Suppressor macrophage treated with lipopolysaccharide for 4 hours (primary cell): ENCODE results near the gene PMVK.
"Not testable (repeated sequence)": the region's sequence is repeated elsewhere in the genome, so short reads cannot be mapped to it uniquely, and the experiment has no call there.

ENCODE experiments used
- DNase-seq: peaks from one replicate; pipeline ENCODE4 v3.0.0-alpha.2; 2020

PMVK gene

DNA sequence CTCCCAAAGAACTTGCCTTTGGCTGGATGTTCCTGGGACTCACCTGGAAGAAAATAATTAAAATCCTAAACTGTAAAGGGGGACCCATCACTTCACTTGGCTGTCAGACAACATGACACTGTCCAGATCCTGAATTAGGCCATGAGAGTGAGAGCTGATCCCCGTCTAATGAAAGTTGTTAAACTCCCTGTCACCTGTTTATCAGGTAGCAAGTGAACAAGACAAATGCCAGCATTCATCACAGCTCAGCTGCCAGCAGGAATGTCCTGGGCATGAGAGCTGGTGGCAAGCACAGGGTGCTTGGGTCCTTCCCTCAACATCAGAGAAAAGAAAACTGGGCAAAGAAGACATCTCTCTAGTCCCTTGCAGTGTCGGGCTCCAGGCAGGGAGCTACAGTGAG is 23.8 kb downstream of the PMVK start:
- no peak for DNase-seq

DNA sequence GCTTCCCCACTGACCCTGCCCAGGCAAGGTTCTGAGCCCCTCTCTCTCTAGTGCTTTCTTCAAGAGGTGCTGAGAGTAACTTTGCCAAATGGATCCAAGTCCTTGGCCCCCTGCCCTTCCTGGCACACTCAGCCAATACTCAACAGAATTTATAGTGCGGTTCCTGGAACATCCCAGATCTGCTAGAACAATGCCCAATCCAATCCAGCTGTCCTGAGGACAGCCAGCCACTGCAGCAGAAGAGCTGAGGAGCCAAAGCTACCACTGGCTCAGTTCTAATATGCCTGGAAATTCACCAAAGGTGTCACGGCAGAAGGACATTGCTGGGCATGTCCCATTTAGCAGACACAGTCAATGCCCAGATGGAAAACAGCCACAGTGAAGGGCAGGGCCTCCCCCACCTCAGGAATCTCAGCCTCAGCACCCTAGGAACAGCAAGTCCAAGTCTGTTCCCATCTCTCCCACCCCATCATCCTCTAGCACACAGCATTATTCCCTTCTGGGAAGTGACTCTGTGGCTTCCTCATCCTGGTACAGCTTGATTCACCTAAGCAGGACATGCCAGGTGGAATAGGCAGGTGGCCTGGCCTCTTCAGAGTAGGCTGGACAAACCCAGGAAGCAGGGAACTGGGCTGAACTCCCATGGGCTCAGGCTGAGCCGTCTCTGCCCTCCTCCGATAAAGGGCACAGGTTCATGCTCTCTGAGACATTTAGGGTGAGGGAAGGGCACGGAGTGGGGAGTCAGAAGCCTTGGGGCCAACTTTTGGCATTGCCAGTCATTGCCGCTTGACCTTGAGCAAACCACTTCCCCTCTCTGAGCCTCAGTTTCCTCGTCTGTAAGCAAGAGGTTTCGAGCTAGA is 24.6 kb downstream of the PMVK start:
- no peak for DNase-seq

GRCh38 chr1:154910851-154911250 is 25.7 kb downstream of the PMVK start:
- no peak for DNase-seq

DNA sequence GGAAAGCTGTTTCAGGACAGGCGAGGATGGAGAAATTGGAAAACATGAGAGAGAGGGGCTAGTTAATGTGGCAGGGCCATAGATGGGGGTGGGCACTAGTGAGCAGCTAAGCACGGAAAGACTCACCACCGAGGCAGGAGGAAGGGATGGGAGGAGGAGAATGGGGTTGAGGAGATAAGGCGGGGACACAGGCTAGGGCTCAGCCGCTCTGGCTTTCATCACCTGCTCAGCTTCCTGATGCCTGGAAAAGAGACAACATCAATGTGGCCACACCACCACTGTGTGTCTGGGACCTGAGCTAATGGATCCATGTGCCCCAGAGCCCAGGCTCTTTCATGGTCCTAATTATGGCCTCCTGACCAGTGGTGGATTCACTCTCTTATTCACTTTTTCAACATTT is 27.6 kb downstream of the PMVK start:
- no peak for DNase-seq

DNA sequence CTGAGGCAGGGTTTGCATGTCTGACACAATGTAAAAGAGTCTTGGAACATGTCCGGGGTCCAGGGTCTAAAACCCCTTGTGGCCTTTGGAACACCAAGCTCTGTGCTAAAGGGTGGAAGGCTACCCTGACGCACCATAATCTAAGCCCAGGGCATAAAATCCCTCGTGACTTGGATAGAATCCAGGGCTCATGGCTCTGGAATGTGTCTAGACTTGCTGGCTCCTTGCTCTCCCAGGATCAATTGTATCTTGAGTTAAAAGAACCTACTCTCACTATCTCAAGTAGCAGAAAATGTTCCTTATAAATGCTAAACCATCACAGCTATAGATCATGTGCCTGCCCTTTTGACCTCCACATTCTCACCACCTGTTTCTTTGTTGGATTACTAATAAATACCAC is 28.4 kb downstream of the PMVK start:
- not testable (repeated sequence) for DNase-seq

DNA sequence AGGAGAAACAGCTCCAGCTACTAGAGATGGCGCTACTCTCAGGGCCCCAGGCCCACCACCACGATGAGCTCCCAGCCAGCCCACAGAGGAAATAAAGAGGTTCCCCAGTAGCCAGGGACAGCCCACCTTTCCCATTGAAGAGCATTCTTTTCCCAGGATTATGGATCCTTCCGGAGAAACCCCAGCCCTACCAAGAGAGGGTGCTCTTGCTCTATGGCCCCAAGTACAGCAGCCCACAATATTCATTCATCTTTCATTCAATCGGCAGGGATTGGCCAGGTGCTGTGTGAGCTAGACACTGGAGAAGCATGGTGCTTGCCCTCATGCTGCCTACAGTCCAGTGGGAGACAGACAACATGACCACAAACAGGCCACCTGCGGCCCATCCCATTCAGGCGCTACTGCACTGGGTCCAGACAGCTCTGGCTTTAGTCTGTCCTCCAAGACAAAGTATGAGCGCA is 29.9 kb downstream of the PMVK start:
- DNase-seq: peak; percentile 12

GRCh38 chr1:154902938-154903566 is 33.5 kb downstream of the PMVK start:
- no peak for DNase-seq

GRCh38 chr1:154901591-154901990 is 34.9 kb downstream of the PMVK start:
- DNase-seq: no peak

DNA sequence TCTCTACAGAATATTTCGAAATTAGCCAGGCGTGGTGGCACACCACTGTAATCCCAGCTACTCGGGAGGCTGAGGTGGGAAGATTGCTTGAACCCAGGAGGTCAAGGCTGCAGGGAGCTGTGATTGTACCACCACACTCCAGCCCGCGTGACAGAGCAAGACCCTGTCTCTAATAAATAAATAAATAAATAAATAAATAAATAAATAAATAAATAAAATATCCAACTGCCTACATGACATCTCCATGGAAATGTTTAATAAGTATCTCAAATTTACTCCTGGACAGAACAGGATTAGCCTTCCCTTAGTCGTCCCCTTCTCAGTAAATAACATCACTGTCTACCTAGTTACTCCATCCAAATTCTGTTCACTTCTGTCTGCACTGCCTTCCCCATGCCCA is 37.5 kb downstream of the PMVK start:
- no peak for DNase-seq

- DNase-seq: no peak
These were observed 39.7 kb downstream of the PMVK start for GRCh38 chr1:154896771-154897286.

DNA sequence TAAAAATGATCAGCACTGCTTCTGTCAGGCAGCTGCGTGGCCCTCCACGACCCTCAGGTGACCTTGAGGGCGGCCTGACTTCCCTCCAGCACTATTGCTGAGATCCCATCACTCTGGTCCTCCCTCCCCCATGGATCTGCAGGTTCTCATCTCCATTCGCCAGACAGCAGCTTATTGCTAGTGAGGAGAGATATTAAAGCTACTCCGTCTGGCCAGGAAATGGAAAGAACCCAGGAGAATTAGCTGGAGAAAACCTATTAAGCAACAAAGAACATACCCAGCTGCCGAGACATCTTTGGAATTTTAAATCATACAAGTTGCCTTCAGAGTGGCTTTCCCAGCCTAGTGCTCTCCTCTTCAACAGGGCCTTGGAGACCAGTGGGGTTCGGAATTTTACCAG is 40.7 kb downstream of the PMVK start:
- no peak for DNase-seq

DNA sequence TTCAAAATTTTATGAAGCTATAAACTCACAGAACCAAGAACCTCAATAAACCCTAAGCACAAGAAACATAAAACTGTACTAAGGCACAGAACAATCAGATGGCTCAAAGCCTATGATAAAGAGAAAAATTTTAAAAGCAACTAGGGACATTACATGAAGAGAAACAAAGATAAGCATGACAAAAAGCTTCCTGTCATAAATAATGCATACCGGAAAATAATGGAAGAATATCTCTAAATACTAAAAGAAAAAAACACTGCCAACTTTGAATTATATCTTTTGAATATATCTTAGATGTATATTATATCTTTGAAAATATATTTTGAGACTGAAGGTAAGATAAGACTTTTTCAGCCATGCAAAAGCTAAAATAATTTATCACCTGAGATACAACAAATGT is 45.1 kb downstream of the PMVK start:
- DNase-seq: no peak

- no peak for DNase-seq
These were observed 47.8 kb downstream of the PMVK start for GRCh38 chr1:154888757-154889156.

DNA sequence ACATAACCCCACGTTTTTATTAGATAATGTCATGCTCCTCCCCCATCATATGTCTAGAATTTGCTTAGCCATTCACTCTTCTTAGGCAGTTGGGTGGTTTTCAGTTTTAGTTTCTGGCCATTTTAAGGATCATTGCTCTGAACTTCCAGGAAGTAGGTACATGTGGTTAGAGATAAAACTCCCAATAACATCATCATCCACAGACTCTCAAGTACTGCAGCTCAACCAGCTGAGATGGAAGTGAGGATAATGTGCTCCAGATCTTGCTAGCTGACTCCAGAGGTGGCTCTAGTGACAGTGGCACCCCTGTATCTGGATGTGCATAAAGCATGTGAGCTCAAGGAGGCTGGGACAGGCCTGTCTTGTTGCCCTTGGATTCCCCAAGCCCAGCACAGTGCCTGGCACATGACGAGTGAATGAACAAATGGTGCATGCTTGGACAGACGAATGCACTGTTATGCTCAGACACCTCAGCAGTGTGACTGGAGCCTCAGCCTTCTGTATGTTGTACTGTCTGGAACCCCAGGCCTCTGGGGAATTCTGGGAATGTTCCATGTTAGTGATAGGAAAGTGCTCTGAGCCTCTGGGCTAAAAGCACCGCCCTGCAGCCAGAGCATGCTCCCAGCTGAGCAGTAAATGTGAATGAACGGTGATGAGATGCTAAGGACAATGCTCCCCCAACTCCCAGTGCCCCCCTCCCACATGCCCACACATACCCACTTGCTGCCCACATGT is 50.1 kb downstream of the PMVK start:
- peak; percentile 21 for DNase-seq

DNA sequence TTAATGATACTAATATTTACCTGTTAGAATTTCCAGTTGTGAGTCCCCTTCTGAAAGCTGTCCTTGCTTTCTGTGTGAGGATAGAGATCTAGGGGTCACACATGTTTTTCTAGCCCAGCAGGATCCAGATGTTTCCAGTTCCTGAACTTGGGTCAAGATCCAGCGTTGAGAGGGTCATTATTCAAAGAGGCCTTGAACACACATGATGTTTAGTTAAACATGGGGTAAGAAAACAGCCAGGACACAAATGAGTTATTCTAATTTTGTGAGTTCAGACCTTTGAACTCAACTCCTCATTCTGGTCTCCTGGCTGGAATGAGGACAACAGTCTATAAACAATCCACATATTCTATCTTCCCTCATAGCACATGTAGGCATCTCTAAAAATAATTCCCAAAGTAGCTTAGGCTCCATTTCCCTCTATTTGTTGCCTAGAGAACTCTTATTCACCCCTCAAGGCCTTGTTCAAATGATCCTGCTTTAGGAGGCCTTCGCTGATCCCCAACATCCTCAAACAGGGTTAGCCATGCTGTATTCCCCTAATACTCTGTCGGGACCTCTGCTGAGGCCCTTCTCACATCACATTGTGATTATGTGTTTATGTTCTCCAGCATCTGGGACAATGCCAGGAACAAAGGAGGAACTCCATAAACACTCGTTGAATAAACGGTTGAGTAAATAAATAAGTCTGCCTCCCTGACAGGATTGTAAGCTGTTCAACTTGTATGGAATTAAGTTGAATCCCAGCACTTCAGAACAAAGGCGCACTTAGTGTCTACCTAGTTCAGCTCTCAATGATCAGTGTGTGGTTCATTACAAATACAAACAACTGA is 51.4 kb downstream of the PMVK start:
- no peak for DNase-seq

- no peak for DNase-seq
These were observed 52.3 kb downstream of the PMVK start for GRCh38 chr1:154883919-154884868.

DNA sequence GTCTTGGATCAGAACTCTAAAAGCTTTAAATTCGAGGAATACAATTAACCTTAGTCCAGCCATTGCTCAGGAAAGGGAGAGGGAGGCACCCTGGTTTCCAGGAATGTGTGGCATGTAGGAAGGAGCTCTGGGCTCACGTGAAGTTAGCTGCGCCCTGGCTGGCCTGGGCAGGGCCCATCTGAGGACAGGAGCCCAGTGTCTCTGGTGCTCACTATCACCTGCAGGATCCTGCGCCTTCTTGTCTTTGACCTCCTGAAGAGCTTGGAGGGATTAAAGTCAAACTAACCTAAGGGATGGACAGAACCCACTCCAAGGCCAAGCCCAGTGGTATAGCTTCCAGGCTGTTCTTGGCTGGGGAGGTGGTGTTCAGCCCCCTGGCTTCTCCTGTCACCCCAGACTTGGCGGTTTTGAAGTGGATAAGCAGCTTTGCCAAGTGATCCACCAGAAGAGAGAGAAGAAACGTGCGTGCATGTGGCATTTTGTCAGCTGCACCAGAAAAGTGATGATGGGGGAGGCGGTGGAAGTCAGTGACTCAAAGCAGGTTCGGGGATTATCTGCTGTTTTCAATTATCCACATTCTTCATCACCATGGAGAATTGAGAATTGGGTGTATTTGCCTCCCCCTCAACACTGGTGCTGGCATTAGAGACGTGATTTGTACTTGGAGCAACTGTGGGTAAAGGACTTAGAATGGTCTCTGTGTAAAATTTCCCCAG is 54.5 kb downstream of the PMVK start:
- DNase-seq: no peak

GRCh38 chr1:154880671-154881070 is 55.8 kb downstream of the PMVK start:
- no peak for DNase-seq

GRCh38 chr1:154879038-154879421 is 57.5 kb downstream of the PMVK start:
- DNase-seq: no peak

DNA sequence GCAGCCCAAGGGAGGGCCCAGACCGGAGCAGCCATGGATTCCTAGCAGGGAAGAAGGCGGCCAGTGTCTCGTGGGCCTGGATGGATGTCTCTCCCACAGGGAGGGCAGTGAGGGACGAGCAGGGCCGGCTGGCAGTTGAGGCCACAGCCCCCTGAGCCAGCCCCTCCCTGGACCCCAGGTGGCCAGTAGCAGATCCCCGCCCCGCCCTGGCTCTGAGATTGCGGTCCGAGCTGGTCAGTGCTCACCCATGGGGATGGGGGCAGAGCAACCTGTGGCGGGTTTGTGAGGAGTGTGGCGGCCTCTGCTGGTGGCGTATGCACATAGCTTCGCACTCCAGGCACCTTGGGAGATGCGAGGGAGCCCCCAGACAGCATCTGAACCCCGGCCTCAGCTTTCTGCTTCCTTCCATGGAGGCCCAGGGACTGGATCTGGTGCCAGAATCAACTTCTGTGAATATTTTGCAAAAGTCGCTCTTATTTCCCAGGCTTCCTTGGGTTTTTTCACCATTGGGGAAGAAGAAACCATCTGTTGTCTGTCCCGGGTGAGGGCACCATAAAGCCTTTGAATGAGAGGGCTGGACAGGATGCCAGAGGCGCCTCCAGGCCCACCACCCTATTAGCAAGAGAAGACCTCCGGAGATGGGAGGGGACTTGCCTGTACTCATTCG is 58.0 kb downstream of the PMVK start:
- DNase-seq: peak; percentile 80
